Nephron progenitor cell (in vitro differentiated cells): Measurements from ENCODE around the gene NRP1.

Experiments
- DNase-seq: peaks from one replicate; pipeline ENCODE4 v3.0.0; 2021
- H3K27ac Mint-ChIP-seq: 2 replicates; pipeline ENCODE4 v1.8.0; 2021; ENCODE audit warnings: mild to moderate bottlenecking, moderate library complexity, mixed read lengths
- H3K27me3 Mint-ChIP-seq: 2 replicates; pipeline ENCODE4 v1.8.0; 2021; ENCODE audit warnings: mild to moderate bottlenecking, low read depth, mixed read lengths; ENCODE audit not compliant: poor library complexity
- H3K36me3 Mint-ChIP-seq: 2 replicates; pipeline ENCODE4 v1.8.0; 2021; ENCODE audit warnings: low read depth, mixed read lengths
- H3K4me1 Mint-ChIP-seq: 2 replicates; pipeline ENCODE4 v1.8.0; 2021; ENCODE audit warnings: mixed read lengths
- H3K4me3 Mint-ChIP-seq: 2 replicates; pipeline ENCODE4 v1.8.0; 2021; ENCODE audit warnings: mild to moderate bottlenecking, moderate library complexity, mixed read lengths
- H3K9me3 Mint-ChIP-seq: 2 replicates; pipeline ENCODE4 v1.8.0; 2021; ENCODE audit warnings: mild to moderate bottlenecking, moderate library complexity, mixed read lengths
- CTCF ChIP-seq: fragments of 200-600 bp; sonication (generic); IDR thresholded peaks from 2 replicates; pipeline ENCODE4 v1.5.0; 2021; ENCODE audit warnings: antibody characterized with exemption

The NRP1 gene

GRCh38 chr10:33147013-33147310 lies 187.5 kb downstream of the NRP1 start:
- H3K36me3 Mint-ChIP-seq, result no peaks in the 10 kb centered on the region
- DNase-seq, result no peak
- no peaks in the 10 kb centered on the region for H3K4me1 Mint-ChIP-seq
- TF ChIP-seq CTCF, result no peak
- no peak overlapping the region for H3K27ac Mint-ChIP-seq
- peaks cover 4% of the 10 kb centered on the region for H3K27me3 Mint-ChIP-seq
- H3K4me3 Mint-ChIP-seq, result no peak overlapping the region
- H3K9me3 Mint-ChIP-seq, result peaks cover 16% of the 10 kb centered on the region

GRCh38 chr10:33146189-33147012 lies 188.1 kb downstream of the NRP1 start:
- Mint-ChIP-seq H3K4me3 (no peak overlapping the region), H3K27me3 (peaks cover 4% of the 10 kb centered on the region), H3K9me3 (peaks cover 16% of the 10 kb centered on the region), H3K27ac (no peak overlapping the region), H3K36me3 (no peaks in the 10 kb centered on the region), H3K4me1 (no peaks in the 10 kb centered on the region)
- DNase-seq, result no peak
- no peak for TF ChIP-seq CTCF

- Mint-ChIP-seq H3K27ac (no peak overlapping the region), H3K36me3 (no peaks in the 10 kb centered on the region), H3K27me3 (peaks cover 4% of the 10 kb centered on the region), H3K4me3 (no peak overlapping the region), H3K9me3 (peaks cover 16% of the 10 kb centered on the region), H3K4me1 (peaks cover 3% of the 10 kb centered on the region)
- DNase-seq, result no peak
- no peak for TF ChIP-seq CTCF
Observed at GRCh38 chr10:33145451-33146188, 188.8 kb downstream of the NRP1 start.

- peaks cover 15% of the 10 kb centered on the region for H3K9me3 Mint-ChIP-seq
- no peaks in the 10 kb centered on the region for H3K36me3 Mint-ChIP-seq
- no peak overlapping the region for H3K4me3 Mint-ChIP-seq
- TF ChIP-seq CTCF, result no peak
- H3K27ac Mint-ChIP-seq, result no peak overlapping the region
- H3K27me3 Mint-ChIP-seq, result peaks cover 4% of the 10 kb centered on the region
- peaks cover 15% of the 10 kb centered on the region for H3K4me1 Mint-ChIP-seq
- no peak for DNase-seq
Observed at GRCh38 chr10:33143160-33143728, 191.2 kb downstream of the NRP1 start.

GRCh38 chr10:33142295-33142694 lies 192.2 kb downstream of the NRP1 start:
- Mint-ChIP-seq H3K27me3 (peaks cover 4% of the 10 kb centered on the region), H3K27ac (no peak overlapping the region), H3K36me3 (no peaks in the 10 kb centered on the region), H3K4me3 (no peak overlapping the region), H3K9me3 (peaks cover 8% of the 10 kb centered on the region), H3K4me1 (peaks cover 24% of the 10 kb centered on the region)
- no peak for TF ChIP-seq CTCF
- DNase-seq, result no peak
